Astrocyte (in vitro differentiated cells and primary cell): ENCODE results near the gene MRPL16. TPM values are rescaled to one million over a fixed set of nuclear protein-coding genes. Genes with fewer than 3 reads are reported as not detected.

Source experiments
- DNase-seq: peaks from one replicate; pipeline ENCODE4 v3.0.0-alpha.2; 2010; ENCODE audit warnings: low read depth
- FAIRE-seq: peaks from 2 replicates; lab custom pipeline; 2011; peaks lifted over from hg19 to GRCh38; lab: Jason Lieb, UNC
- H2AFZ ChIP-seq: 2 replicates; pipeline ENCODE4 v1.6.0; 2012; ENCODE audit warnings: low read depth, low read length, inconsistent platforms
- H3K27ac ChIP-seq: 2 replicates; pipeline ENCODE4 v1.5.1; 2011; ENCODE audit warnings: low read depth, low read length, inconsistent platforms
- H3K27me3 ChIP-seq: 2 replicates; pipeline ENCODE4 v1.6.0; 2011; ENCODE audit warnings: low read length, inconsistent platforms; ENCODE audit not compliant: insufficient read depth
- H3K36me3 ChIP-seq: 2 replicates; pipeline ENCODE4 v1.5.1; 2011; ENCODE audit warnings: low read length, inconsistent platforms; ENCODE audit not compliant: insufficient read depth
- H3K4me1 ChIP-seq: 2 replicates; pipeline ENCODE4 v1.5.1; 2011; ENCODE audit warnings: low read length, inconsistent platforms; ENCODE audit not compliant: insufficient read depth
- H3K4me2 ChIP-seq: 2 replicates; pipeline ENCODE4 v1.6.0; 2012; ENCODE audit warnings: low read length, inconsistent platforms
- H3K4me3 ChIP-seq: 2 replicates; pipeline ENCODE4 v1.5.1; 2011; ENCODE audit warnings: low read depth, mild to moderate bottlenecking, low read length, inconsistent platforms; ENCODE audit not compliant: insufficient read depth
- H3K79me2 ChIP-seq: 2 replicates; pipeline ENCODE4 v1.6.0; 2012; ENCODE audit warnings: mild to moderate bottlenecking, low read length, inconsistent platforms; ENCODE audit not compliant: insufficient read depth
- H3K9ac ChIP-seq: 2 replicates; pipeline ENCODE4 v1.6.0; 2012; ENCODE audit warnings: mild to moderate bottlenecking, low read length, inconsistent platforms
- H3K9me3 ChIP-seq: 2 replicates; pipeline ENCODE4 v1.5.1; 2012; ENCODE audit warnings: low read depth, mild to moderate bottlenecking, low read length, inconsistent platforms; ENCODE audit not compliant: insufficient read depth
- H4K20me1 ChIP-seq: 2 replicates; pipeline ENCODE4 v1.6.0; 2012; ENCODE audit warnings: low read length, inconsistent platforms; ENCODE audit not compliant: insufficient read depth
- H3K27ac Mint-ChIP-seq: one replicate; pipeline ENCODE4 v1.8.0; 2021; ENCODE audit warnings: mild to moderate bottlenecking, mixed read lengths; ENCODE audit not compliant: unreplicated experiment
- H3K27me3 Mint-ChIP-seq: one replicate; pipeline ENCODE4 v1.8.0; 2021; ENCODE audit warnings: low read depth, mixed read lengths; ENCODE audit not compliant: unreplicated experiment
- H3K36me3 Mint-ChIP-seq: one replicate; pipeline ENCODE4 v1.8.0; 2021; ENCODE audit warnings: low read depth, mixed read lengths; ENCODE audit not compliant: unreplicated experiment
- H3K4me1 Mint-ChIP-seq: one replicate; pipeline ENCODE4 v1.8.0; 2021; ENCODE audit warnings: low read depth, mixed read lengths; ENCODE audit not compliant: unreplicated experiment
- H3K4me3 Mint-ChIP-seq: one replicate; pipeline ENCODE4 v1.8.0; 2021; ENCODE audit warnings: mild to moderate bottlenecking, moderate library complexity, mixed read lengths; ENCODE audit not compliant: unreplicated experiment
- H3K9me3 Mint-ChIP-seq: one replicate; pipeline ENCODE4 v1.8.0; 2021; ENCODE audit warnings: mild to moderate bottlenecking, mixed read lengths; ENCODE audit not compliant: unreplicated experiment
- EZH2 ChIP-seq: IDR thresholded peaks from 2 replicates; pipeline ENCODE4 v1.6.1; 2012; ENCODE audit warnings: mild to moderate bottlenecking, low read length, inconsistent platforms; ENCODE audit not compliant: insufficient read depth
- total RNA-seq: library from RNA; stranded (reverse); gene quantifications from 2 replicates; pipeline ENCODE4 v1.2.1, GENCODE V29; 2021
- TF ChIP-seq, protein P1 (sequence below): IDR thresholded peaks from 2 replicates; pipeline ENCODE4 v1.5.1; 2011; ENCODE audit warnings: low read depth, mild to moderate bottlenecking, inconsistent platforms, low read length, moderate library complexity; ENCODE audit not compliant: insufficient read depth

The MRPL16 gene
- total RNA-seq, 1 donor from 2014 or later = 29.7 TPM

DNA sequence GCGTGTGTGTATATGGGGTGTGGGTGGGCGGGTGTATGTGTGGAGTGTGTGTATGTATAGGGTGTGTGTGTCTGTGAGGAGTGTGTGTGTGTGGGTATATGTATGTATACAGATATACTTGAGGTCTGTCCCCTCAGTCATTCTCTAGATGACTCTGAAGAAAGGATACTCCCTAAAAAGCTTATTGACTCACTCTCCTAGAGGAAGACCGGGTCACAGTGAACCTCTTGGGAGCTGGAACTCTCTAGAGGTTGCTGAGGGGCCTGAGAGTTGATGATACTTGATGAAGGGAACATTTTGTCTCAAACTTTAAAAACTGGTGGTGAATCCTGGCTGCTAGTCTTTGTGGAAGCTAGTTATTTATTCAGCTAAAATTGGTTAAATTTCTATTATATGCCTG lies 40.3 kb downstream of the MRPL16 start:
- Histone ChIP-seq H3K4me1 (no peaks in the 10 kb centered on the region), H3K79me2 (peaks cover 32% of the 10 kb centered on the region), H3K36me3 (peaks cover 2% of the 10 kb centered on the region), H3K27me3 (no peaks in the 10 kb centered on the region), H3K27ac (no peak overlapping the region), H2AFZ (no peak overlapping the region), H3K9me3 (no peaks in the 10 kb centered on the region), H3K9ac (no peak overlapping the region), H4K20me1 (peaks cover 73% of the 10 kb centered on the region), H3K4me3 (no peak overlapping the region), H3K4me2 (no peak overlapping the region)
- H3K4me1 Mint-ChIP-seq = peaks cover 24% of the 10 kb centered on the region
- H3K4me3 Mint-ChIP-seq = no peak overlapping the region
- no peak for FAIRE-seq
- peak overlapping the region; percentile 55 for H3K27ac Mint-ChIP-seq
- H3K36me3 Mint-ChIP-seq = peaks cover 5% of the 10 kb centered on the region
- TF ChIP-seq EZH2 = no peak
- TF ChIP-seq, protein P1, sequence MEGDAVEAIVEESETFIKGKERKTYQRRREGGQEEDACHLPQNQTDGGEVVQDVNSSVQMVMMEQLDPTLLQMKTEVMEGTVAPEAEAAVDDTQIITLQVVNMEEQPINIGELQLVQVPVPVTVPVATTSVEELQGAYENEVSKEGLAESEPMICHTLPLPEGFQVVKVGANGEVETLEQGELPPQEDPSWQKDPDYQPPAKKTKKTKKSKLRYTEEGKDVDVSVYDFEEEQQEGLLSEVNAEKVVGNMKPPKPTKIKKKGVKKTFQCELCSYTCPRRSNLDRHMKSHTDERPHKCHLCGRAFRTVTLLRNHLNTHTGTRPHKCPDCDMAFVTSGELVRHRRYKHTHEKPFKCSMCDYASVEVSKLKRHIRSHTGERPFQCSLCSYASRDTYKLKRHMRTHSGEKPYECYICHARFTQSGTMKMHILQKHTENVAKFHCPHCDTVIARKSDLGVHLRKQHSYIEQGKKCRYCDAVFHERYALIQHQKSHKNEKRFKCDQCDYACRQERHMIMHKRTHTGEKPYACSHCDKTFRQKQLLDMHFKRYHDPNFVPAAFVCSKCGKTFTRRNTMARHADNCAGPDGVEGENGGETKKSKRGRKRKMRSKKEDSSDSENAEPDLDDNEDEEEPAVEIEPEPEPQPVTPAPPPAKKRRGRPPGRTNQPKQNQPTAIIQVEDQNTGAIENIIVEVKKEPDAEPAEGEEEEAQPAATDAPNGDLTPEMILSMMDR = no peak
- H3K9me3 Mint-ChIP-seq = no peaks in the 10 kb centered on the region
- DNase-seq = no peak
- H3K27me3 Mint-ChIP-seq = no peaks in the 10 kb centered on the region

- H3K9ac ChIP-seq = no peak overlapping the region
These were observed 40.8 kb downstream of the MRPL16 start for GRCh38 chr11:59769828-59770227.

GRCh38 chr11:59769111-59769510 lies 41.5 kb downstream of the MRPL16 start:
- no peak overlapping the region for H3K4me2 ChIP-seq
- Mint-ChIP-seq H3K27me3 (no peaks in the 10 kb centered on the region), H3K9me3 (no peaks in the 10 kb centered on the region), H3K4me3 (no peak overlapping the region), H3K4me1 (peaks cover 27% of the 10 kb centered on the region), H3K27ac (no peak overlapping the region), H3K36me3 (no peaks in the 10 kb centered on the region)
- no peaks in the 10 kb centered on the region for H3K4me1 ChIP-seq
- H3K4me3 ChIP-seq = no peak overlapping the region
- H3K27me3 ChIP-seq = no peaks in the 10 kb centered on the region
- TF ChIP-seq, protein P1 = no peak
- H4K20me1 ChIP-seq = peaks cover 83% of the 10 kb centered on the region
- H3K36me3 ChIP-seq = no peaks in the 10 kb centered on the region
- no peaks in the 10 kb centered on the region for H3K9me3 ChIP-seq
- no peak overlapping the region for H3K27ac ChIP-seq
- no peak overlapping the region for H3K9ac ChIP-seq
- FAIRE-seq (no peak), DNase-seq (no peak)
- H3K79me2 ChIP-seq = peaks cover 34% of the 10 kb centered on the region
- H2AFZ ChIP-seq = no peak overlapping the region

More at GRCh38 chr11:59769828-59770227, 40.8 kb downstream of the MRPL16 start:
- H3K4me3 Mint-ChIP-seq = no peak overlapping the region
- H3K36me3 Mint-ChIP-seq = peaks cover 2% of the 10 kb centered on the region
- H3K27ac Mint-ChIP-seq = no peak overlapping the region
- TF ChIP-seq EZH2 = no peak
- TF ChIP-seq, protein P1 = no peak
- Histone ChIP-seq H3K36me3 (peaks cover 2% of the 10 kb centered on the region), H3K79me2 (peaks cover 34% of the 10 kb centered on the region), H3K4me1 (no peaks in the 10 kb centered on the region), H3K4me3 (no peak overlapping the region), H3K9me3 (no peaks in the 10 kb centered on the region), H4K20me1 (peaks cover 78% of the 10 kb centered on the region), H3K4me2 (no peak overlapping the region), H2AFZ (no peak overlapping the region), H3K27ac (no peak overlapping the region), H3K27me3 (no peaks in the 10 kb centered on the region)
- no peak for FAIRE-seq
- peaks cover 27% of the 10 kb centered on the region for H3K4me1 Mint-ChIP-seq
- no peaks in the 10 kb centered on the region for H3K9me3 Mint-ChIP-seq
- no peaks in the 10 kb centered on the region for H3K27me3 Mint-ChIP-seq
- no peak for DNase-seq
